ENCODE data around the gene BASP1. TPM values are rescaled to one million over a fixed set of nuclear protein-coding genes. Genes with fewer than 3 reads are reported as not detected.
"Not testable (repeated sequence)": the region's sequence is repeated elsewhere in the genome, so short reads cannot be mapped to it uniquely, and the experiment has no call there.

Gene BASP1
- total RNA-seq, 2 donors from 2014 or later: 25.2 to 31.4 TPM

GRCh38 chr5:17238521-17239041, 21.1 kb downstream of the BASP1 start:
- no peak for DNase-seq (ENCODE audit: low spot score)
- intact Hi-C loops (cut with DNase I): no loop called here

GRCh38 chr5:17239953-17240352, 22.5 kb downstream of the BASP1 start:
- intact Hi-C loops (cut with DNase I): no loop called here
- no peak for DNase-seq (ENCODE audit: low spot score)

GRCh38 chr5:17240487-17240886, 23.1 kb downstream of the BASP1 start:
- no peak for DNase-seq (ENCODE audit: low spot score)
- intact Hi-C loops (cut with DNase I): no loop called here

GRCh38 chr5:17241635-17242034, 24.2 kb downstream of the BASP1 start:
- intact Hi-C loops (cut with DNase I): no loop called here
- DNase-seq (ENCODE audit: low spot score): no peak

- no peak for DNase-seq (ENCODE audit: low spot score)
Measured at GRCh38 chr5:17243287-17244063, 26.0 kb downstream of the BASP1 start.

GRCh38 chr5:17249029-17249634, 31.7 kb downstream of the BASP1 start:
- DNase-seq (ENCODE audit: low spot score): no peak
- intact Hi-C loops (cut with DNase I): no loop called here

More at GRCh38 chr5:17243287-17244063, 26.0 kb downstream of the BASP1 start:
- intact Hi-C loops (cut with DNase I): no loop called here

GRCh38 chr5:17249841-17250240, 32.4 kb downstream of the BASP1 start:
- intact Hi-C loops (cut with DNase I); DNase-seq (ENCODE audit: low spot score): not testable (repeated sequence)

GRCh38 chr5:17252543-17252942, 35.1 kb downstream of the BASP1 start:
- intact Hi-C loops (cut with DNase I): no loop called here
- DNase-seq (ENCODE audit: low spot score): no peak

GRCh38 chr5:17255471-17256021, 38.1 kb downstream of the BASP1 start:
- no peak for DNase-seq (ENCODE audit: low spot score)
- intact Hi-C loops (cut with DNase I): no loop called here

GRCh38 chr5:17256171-17256570, 38.7 kb downstream of the BASP1 start:
- intact Hi-C loops (cut with DNase I): no loop called here
- DNase-seq (ENCODE audit: low spot score): no peak

GRCh38 chr5:17256839-17257238, 39.4 kb downstream of the BASP1 start:
- intact Hi-C loops (cut with DNase I): no loop called here
- no peak for DNase-seq (ENCODE audit: low spot score)

GRCh38 chr5:17257705-17258273, 40.4 kb downstream of the BASP1 start:
- intact Hi-C loops (cut with DNase I): no loop called here
- DNase-seq (ENCODE audit: low spot score): no peak

GRCh38 chr5:17258431-17258830, 41.0 kb downstream of the BASP1 start:
- DNase-seq (ENCODE audit: low spot score): no peak
- intact Hi-C loops (cut with DNase I): no loop called here

GRCh38 chr5:17259012-17259411, 41.6 kb downstream of the BASP1 start:
- intact Hi-C loops (cut with DNase I); DNase-seq (ENCODE audit: low spot score): not testable (repeated sequence)

- intact Hi-C loops (cut with DNase I): no loop called here
- DNase-seq (ENCODE audit: low spot score): no peak
Measured at GRCh38 chr5:17259630-17260257, 42.3 kb downstream of the BASP1 start.

GRCh38 chr5:17260549-17260948, 43.1 kb downstream of the BASP1 start:
- intact Hi-C loops (cut with DNase I): no loop called here
- no peak for DNase-seq (ENCODE audit: low spot score)

- no peak for DNase-seq (ENCODE audit: low spot score)
- intact Hi-C loops (cut with DNase I): no loop called here
Measured at GRCh38 chr5:17261075-17261474, 43.6 kb downstream of the BASP1 start.

GRCh38 chr5:17265041-17265440, 47.6 kb downstream of the BASP1 start:
- intact Hi-C loops (cut with DNase I): no loop called here
- DNase-seq (ENCODE audit: low spot score): no peak

- DNase-seq (ENCODE audit: low spot score): no peak
- intact Hi-C loops (cut with DNase I): no loop called here
Measured at GRCh38 chr5:17267106-17267505, 49.7 kb downstream of the BASP1 start.

GRCh38 chr5:17269201-17269600, 51.8 kb downstream of the BASP1 start:
- intact Hi-C loops (cut with DNase I): no loop called here
- no peak for DNase-seq (ENCODE audit: low spot score)

Measured in posterior vena cava (tissue), 2 donors.